K562 (cell line): ENCODE results near the gene ITGB5. TPM values are rescaled to one million over a fixed set of nuclear protein-coding genes. Genes with fewer than 3 reads are reported as not detected.

ENCODE experiments used
- CHAMP1 ChIP-seq: fragments of 450-650 bp; IDR thresholded peaks from 2 replicates; pipeline ENCODE4 v1.6.1; 2016; ENCODE audit warnings: mild to moderate bottlenecking
- FOXM1 ChIP-seq, 2 experiments: fragments of 450-650 bp in 1 of 2; sonication (generic) in 1 of 2; formaldehyde crosslinking in 1 of 2; IDR thresholded peaks; 2 replicates each; pipeline versions ENCODE4 v1.6.1 to v1.9.0; 2017 to 2022; ENCODE audit warnings: low read depth in 2 of 2, mild to moderate bottlenecking in 2 of 2, missing genetic modification reagents in 1 of 2, moderate library complexity in 1 of 2
- GTF2B ChIP-seq: IDR thresholded peaks from 2 replicates; pipeline ENCODE4 v1.6.1; 2011; ENCODE audit not compliant: insufficient read length; ENCODE audit errors: extremely low read depth
- MCM3 ChIP-seq: fragments of 450-650 bp; IDR thresholded peaks from 2 replicates; pipeline ENCODE4 v1.6.1; 2016
- MNT ChIP-seq, 2 experiments: fragments of 450-650 bp; conservative IDR thresholded peaks; 2 replicates each; pipeline ENCODE4 v1.6.1; 2017; ENCODE audit warnings: mild to moderate bottlenecking in 2 of 2, moderate library complexity in 2 of 2
- POLR2B ChIP-seq: fragments of 450-650 bp; IDR thresholded peaks from 2 replicates; pipeline ENCODE4 v1.6.1; 2018; ENCODE audit warnings: low read depth; ENCODE audit not compliant: partially characterized antibody
- RERE ChIP-seq: sonication (generic); formaldehyde crosslinking; IDR thresholded peaks from 2 replicates; pipeline ENCODE4 v1.8.0; 2023; ENCODE audit warnings: missing genetic modification reagents, mild to moderate bottlenecking, borderline replicate concordance
- ZNF518B ChIP-seq: fragments of 250-450 bp; sonication (Bioruptor Pico); IDR thresholded peaks from 2 replicates; pipeline ENCODE4 v1.5.0; 2021; ENCODE audit warnings: mild to moderate bottlenecking, moderate library complexity
- polyA plus RNA-seq, 8 experiments: library from polyadenylated mRNA; depleted of rRNA in 4 of 8; stranded (reverse) in 5 of 8; unstranded in 3 of 8; fragments of >200 nt; fragmentation: Nextera tagmentation in 2 of 8; fragmentation: Illumina TruSeq in 1 of 8; extraction: Ambion mirVana in 2 of 8; extraction: Trizol in 1 of 8; gene quantifications; 2 replicates each; pipeline versions ENCODE4 v1.2.1 to v1.2.3, GENCODE V29; 2011 to 2014; ENCODE audit warnings: inconsistent platforms in 1 of 8, missing spikeins in 1 of 8
- total RNA-seq, 7 experiments: library from RNA; depleted of rRNA in 6 of 7; stranded (reverse); fragments of >200 nt in 6 of 7; fragmentation: Illumina TruSeq in 2 of 7; extraction: Trizol in 2 of 7; gene quantifications; 2 replicates each; pipeline versions ENCODE4 v1.2.1 to v1.2.3, GENCODE V29; 2011 to 2021; ENCODE audit warnings: low replicate concordance in 1 of 7

ITGB5 gene
- total and polyA plus RNA-seq, 9 of the 15 experiments (the other 6 are each of a cell fraction or from before 2014, with no cell fraction given) = 1.7 to 46.8 (median 9.9) TPM

GRCh38 chr3:124878561-124879336 lies 8.4 kb downstream of the ITGB5 start (continued):
- no peak for TF ChIP-seq ZNF518B (CRISPR knock-in tag)
- no peak for TF ChIP-seq CHAMP1
- no peak for TF ChIP-seq GTF2B
- TF ChIP-seq RERE (CRISPR knock-in tag) = no peak
- no peak for TF ChIP-seq FOXM1 (IDR thresholded peaks at IDR 0.05; ENCODE audit: low read depth)
- no peak for TF ChIP-seq FOXM1 (CRISPR knock-in tag; IDR thresholded peaks at IDR 0.05; ENCODE audit: low read depth)
- TF ChIP-seq POLR2B = no peak
- TF ChIP-seq MNT (conservative IDR thresholded peaks at IDR 0.05) = 0 out of 4 replicates have a peak, but pooled peaks of 1 of the 2 experiments have one; percentile 22
- TF ChIP-seq MCM3 = no peak
